ENCODE data around the gene FAM204A. TPM values are rescaled to one million over a fixed set of nuclear protein-coding genes. Genes with fewer than 3 reads are reported as not detected.

FAM204A gene
- total RNA-seq, 1 donor from 2014 or later, result 31.7 TPM

GRCh38 chr10:118282670-118283069 lies 59.5 kb downstream of the FAM204A start:
- no peak for DNase-seq (ENCODE audit: low read depth in 2 of 2)

DNA sequence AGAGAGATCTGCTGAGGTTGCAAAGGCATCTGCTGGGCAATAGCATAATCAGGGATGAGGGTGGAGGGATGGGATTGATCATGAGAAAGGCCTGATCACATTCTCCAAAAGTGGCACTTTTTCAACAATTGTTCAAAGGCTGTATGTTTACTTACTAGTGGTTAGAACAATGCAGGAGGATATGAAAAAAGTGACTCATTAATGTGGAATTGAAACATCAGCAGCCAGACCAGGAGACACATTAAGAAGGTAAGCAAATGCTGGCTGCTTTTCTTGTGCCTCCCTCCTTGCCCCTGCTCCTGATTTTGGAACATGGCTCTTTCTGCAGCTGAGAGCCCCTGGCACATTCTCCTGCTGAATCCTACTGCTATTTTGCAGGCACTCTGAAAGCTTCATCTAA lies 63.5 kb downstream of the FAM204A start:
- DNase-seq (ENCODE audit: low read depth in 2 of 2), result peak in 1 of 2 donors; percentile 35

GRCh38 chr10:118277871-118278270 lies 64.3 kb downstream of the FAM204A start:
- no peak for DNase-seq (ENCODE audit: low read depth in 2 of 2)

DNA sequence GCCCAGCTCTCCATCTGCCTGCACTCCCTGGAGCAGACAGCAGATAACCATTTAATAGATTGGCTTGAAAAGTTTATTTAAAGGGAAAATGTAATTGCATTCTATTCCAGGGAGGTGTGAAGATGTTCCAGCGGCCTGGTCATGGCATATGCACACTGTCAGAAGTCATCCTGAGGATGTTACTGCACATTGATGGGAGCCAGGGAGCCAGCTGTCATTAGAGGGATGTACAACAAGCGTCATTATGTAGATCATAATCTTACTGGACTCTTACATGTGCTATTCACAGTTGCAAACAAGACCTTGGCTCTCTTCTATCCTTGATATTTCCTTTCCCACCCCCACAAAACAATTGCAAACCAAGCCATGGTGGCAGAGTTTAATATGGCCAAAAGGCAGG lies 65.4 kb downstream of the FAM204A start:
- no peak for DNase-seq (ENCODE audit: low read depth in 2 of 2)

DNA sequence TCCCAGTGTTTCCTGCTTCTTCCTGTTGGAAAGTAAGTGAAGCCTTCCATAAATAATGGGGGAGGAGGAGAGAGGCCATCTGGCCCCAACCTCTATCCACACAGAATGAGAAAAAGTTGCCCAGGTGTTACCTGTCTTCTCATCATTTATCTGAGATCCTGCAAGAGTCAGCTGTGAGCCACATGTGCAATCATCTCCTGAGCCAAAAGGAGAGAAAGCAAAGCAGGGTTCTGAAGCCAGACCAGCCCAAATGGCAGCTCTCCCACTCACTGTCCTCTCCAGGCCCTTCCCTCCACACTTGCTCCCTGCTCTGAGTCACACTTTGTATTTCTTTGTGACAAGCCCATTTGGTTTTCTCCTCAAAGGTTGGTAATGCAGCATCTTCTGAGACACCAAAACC lies 65.9 kb downstream of the FAM204A start:
- no peak for DNase-seq (ENCODE audit: low read depth in 2 of 2)

GRCh38 chr10:118273662-118274061 lies 68.5 kb downstream of the FAM204A start:
- DNase-seq (ENCODE audit: low read depth in 2 of 2), result no peak

DNA sequence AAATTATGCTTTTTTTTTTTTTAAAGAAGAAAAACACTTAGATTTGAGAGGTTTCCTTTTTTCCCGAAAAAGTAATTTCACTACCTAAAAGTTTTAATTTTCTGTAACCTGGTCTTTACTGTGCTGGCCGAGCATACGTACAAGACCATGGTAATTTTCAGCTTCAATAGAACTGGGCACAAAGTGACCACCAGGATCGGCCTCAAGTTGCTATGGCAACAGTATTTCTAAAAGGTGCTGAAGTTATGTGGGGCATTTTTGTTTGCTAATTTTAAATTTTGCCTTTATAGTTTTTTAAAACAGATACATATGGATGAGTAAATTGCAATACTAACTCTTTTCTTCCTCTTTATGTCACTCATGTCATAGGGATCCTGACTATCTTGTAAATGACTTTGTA lies 69.4 kb downstream of the FAM204A start:
- DNase-seq (ENCODE audit: low read depth in 2 of 2), result no peak

DNA sequence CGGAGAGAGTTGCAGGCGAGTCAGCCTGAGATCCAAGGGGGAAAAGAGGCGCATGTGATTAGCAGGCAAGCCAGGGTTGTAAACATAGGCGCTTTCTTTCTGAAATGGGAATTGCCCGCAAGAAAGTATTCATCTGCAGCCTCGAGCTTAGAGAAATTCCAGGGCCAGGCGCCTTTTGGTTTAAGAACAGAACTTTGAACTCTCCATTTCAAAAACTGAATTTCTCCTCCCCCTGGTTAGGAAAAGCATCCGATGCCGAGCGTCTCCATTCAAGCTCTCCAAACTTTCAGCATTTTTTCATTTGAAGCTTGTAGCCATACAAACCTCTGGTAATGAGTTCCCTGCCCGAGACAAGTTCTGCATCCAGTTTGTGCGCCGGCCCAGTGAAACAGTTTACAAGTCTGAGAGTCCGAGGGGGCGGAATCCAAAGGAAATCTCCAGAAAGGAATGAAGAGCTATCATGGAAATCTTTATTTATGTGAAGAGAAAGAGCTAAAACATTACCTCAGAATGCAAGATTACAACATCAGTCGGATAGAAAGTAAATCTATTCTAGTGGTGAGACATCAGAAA lies 69.9 kb downstream of the FAM204A start:
- DNase-seq (ENCODE audit: low read depth in 2 of 2), result no peak

GRCh38 chr10:118271671-118272070 lies 70.5 kb downstream of the FAM204A start:
- DNase-seq (ENCODE audit: low read depth in 2 of 2), result no peak

DNA sequence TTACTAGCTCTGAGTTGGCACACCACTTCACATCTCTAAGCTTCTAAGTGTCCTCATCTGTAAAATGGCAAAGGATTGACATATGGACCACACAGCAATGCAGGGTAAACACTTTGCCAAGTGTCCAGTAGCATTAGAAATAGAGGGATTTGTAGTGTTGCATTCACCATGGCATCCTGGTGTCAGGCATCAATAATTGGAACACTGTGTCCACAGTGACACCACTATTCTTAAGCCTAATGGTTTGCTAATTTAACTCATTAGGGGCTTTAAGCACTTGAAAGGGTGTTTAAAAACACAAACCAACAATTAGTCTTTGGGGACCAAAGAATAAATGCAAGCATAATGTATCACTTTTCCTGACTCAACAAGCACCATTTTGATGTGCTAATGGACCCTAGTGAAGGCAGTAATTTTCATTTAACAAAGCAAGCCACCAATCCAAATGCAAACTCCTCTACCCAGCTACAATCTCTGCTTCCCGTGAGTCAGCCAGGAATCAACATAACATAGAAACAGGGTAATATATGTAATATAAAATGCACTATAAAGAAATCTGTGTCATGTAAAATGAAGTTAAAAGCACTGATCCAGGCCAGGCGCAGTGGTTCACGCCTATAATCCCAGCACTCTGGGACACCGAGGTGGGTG lies 75.9 kb downstream of the FAM204A start:
- DNase-seq (ENCODE audit: low read depth in 2 of 2), result no peak

DNA sequence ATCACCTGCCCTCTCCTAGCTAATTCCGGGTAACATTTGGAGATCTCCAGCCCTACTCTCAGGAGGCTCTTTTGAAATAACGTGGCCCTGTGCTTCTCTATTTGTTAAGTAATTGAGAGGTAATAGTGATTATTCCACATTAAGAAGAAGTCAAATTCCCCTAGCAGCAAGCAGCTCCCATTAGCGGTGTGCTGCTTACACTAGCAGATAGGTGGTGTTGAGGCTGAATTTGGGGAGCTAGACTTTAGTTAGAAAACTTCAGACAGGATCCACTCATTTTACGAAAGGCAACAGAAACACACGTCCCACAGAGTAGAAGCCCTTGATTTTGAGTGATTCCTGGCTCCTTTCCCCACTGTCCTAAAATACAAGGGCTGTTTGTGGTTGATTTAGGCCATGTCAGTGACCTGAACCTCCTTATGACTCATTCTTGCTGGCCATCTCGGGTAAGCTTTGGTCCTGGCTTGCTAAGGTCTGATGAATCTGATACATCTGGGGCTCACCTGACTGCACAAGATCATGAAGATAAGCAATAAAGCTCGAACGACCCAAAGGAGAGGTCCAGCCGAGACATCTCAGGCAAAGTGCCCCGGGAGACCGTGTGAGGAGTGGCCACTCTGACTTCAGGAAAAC lies 77.2 kb downstream of the FAM204A start:
- no peak for DNase-seq (ENCODE audit: low read depth in 2 of 2)

GRCh38 chr10:118264252-118264651 lies 77.9 kb downstream of the FAM204A start:
- no peak for DNase-seq (ENCODE audit: low read depth in 2 of 2)

DNA sequence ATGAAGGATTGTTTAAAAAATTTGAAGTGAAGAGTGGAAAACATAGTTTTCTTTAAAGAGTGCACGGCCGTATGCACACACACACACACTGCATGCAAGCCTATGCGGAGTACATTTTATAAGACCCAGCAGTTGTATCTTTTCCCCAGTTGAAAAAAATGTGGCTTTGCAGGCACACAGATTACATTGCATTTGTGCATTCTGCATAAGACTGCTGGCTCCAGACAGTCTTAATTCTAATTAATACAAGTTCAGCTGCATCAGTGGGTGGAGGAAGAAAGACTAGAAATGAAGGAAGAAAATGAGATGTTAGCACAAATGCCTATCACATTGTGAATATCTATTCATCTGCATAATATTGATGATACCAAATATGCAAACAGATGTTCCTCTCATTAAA lies 79.6 kb downstream of the FAM204A start:
- no peak for DNase-seq (ENCODE audit: low read depth in 2 of 2)

- DNase-seq (ENCODE audit: low read depth in 2 of 2), result peak in 1 of 2 donors; percentile 14
These were observed 82.7 kb downstream of the FAM204A start for GRCh38 chr10:118259288-118259906.

DNA sequence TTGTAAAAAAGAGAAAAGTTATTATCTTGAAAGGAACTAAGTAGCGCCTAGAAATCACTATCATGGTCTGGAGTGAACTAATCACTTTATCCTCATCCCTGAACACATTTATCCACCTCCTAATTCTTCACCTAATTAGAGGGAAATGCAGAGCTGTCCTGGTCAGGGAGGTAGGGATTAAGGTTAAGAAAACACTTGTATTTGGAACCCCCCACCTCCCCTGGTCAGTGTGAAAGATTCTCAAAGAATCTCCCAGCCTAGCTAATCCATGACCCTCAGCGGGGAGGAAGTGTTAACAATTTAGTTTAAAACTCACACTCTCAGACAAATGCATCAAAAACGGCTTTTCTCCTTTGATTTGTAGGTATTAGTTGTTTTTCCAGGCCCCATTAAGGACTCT lies 83.8 kb downstream of the FAM204A start:
- DNase-seq (ENCODE audit: low read depth in 2 of 2), result no peak

GRCh38 chr10:118256825-118257570 lies 85.1 kb downstream of the FAM204A start:
- DNase-seq (ENCODE audit: low read depth in 2 of 2), result no peak

GRCh38 chr10:118256209-118256608 lies 85.9 kb downstream of the FAM204A start:
- DNase-seq (ENCODE audit: low read depth in 2 of 2), result no peak

DNA sequence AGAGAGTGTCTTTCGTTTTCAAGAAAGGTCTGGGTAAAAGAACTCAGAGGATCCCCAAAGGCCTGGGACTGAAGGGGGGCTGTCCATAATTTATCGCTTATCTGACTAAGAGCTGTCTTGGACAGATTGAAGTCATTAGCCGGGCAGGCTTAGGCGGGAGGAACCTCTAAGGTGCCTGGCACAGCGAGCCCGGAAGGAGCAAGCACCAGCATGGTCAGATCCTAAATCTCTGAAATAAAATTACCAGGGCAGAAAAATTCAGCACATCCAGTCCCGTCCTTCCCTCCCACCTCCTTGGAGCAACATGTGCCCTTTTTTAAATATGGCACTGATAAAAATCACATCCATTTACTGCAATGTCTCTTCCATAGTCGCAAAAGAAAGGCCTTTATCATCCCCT lies 86.8 kb downstream of the FAM204A start:
- no peak for DNase-seq (ENCODE audit: low read depth in 2 of 2)

DNA sequence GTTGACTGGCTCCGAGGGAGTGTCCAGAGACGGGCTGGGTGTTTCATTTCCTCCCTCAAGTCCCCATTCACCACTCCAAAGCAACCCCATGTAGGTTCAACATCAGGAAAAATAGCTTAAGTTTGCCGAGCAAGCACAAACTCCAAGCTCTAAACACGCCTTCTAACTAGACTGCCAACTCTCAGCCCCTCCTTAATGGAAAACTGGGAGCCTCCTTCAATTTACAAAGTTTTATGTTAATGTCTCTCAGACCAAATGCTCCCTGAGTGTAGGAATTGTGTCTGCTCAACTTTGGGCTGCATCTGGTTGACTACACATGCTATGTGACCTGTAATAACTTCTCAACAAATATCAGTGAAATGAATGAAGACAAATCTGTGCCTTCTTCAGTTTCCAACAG lies 87.5 kb downstream of the FAM204A start:
- DNase-seq (ENCODE audit: low read depth in 2 of 2), result no peak

DNA sequence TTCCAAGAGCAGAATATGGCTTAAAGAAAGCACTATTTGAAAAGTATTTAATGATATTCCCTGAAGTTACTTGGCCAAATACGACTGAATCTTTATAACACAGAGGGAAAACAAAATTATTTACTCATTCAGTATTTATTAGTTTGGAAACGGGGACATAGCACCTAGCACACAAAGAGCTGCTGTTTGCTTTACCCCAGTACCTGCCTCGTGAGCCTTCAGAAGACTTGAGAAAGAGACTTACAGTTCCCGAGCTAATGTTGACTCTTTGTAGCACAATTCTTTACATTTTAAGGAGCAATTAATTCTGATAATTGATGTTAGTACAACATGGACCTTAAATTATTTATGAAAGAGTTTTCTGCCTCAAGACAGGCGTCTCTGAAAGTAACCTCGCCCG lies 88.7 kb downstream of the FAM204A start:
- DNase-seq (ENCODE audit: low read depth in 2 of 2), result no peak

- DNase-seq (ENCODE audit: low read depth in 2 of 2), result no peak
These were observed 90.3 kb downstream of the FAM204A start for GRCh38 chr10:118251791-118252190.

GRCh38 chr10:118249714-118250113 lies 92.4 kb downstream of the FAM204A start:
- no peak for DNase-seq (ENCODE audit: low read depth in 2 of 2)
